IMR-90 (cell line): ENCODE measurements around the gene MSLN. TPM values are rescaled to one million over a fixed set of nuclear protein-coding genes. Genes with fewer than 3 reads are reported as not detected.

Experiments
- ATAC-seq: fragments of 200-7000 bp; cut with Tn5 transposase; 2 replicates; pipeline ENCODE4 v1.9.1; 2020; ENCODE audit warnings: low read depth, mild to moderate bottlenecking, moderate library complexity
- BruUV-seq: library from RNA; stranded (reverse); fragments of 400-500 nt; replicated peaks from 2 replicates; lab custom pipeline; 2021; lab: Mats Ljungman, UMichigan
- CTCF ChIA-PET: fragments of 300-600 bp; formaldehyde crosslinking; extraction: SDS; loops from one replicate; lab custom pipeline; 2021; ENCODE audit warnings: antibody characterized with exemption; lab: Yijun Ruan, JAX
- POLR2A ChIA-PET: fragments of 300-600 bp; sonication (Branson Sonifier 250); formaldehyde crosslinking; loops from one replicate; lab custom pipeline; 2022; ENCODE audit warnings: antibody characterized with exemption; ENCODE audit not compliant: unreplicated experiment; lab: Charles Lee
- DNase-seq: peaks from one replicate; pipeline ENCODE4 v3.0.0; 2013
- H2AFZ ChIP-seq: replicated peaks from 2 replicates; pipeline ENCODE3; 2013; ENCODE audit warnings: low read length, mild to moderate bottlenecking; ENCODE audit not compliant: poor library complexity
- H2AK5ac ChIP-seq: 2 replicates; pipeline ENCODE4 v1.6.1; 2013; ENCODE audit warnings: low read depth, low read length, inconsistent platforms
- H2AK9ac ChIP-seq: replicated peaks from 2 replicates; pipeline ENCODE3; 2013; ENCODE audit warnings: mild to moderate bottlenecking, low read depth, low read length, moderate library complexity; ENCODE audit not compliant: poor library complexity
- H2BK120ac ChIP-seq: 2 replicates; pipeline ENCODE4 v1.6.1; 2013; ENCODE audit warnings: low read depth, low read length, inconsistent platforms
- H2BK15ac ChIP-seq: 3 replicates; pipeline ENCODE4 v1.6.1; 2013; ENCODE audit warnings: low read depth, low read length, inconsistent platforms
- H2BK20ac ChIP-seq: 2 replicates; pipeline ENCODE4 v1.6.1; 2013; ENCODE audit warnings: low read depth, mild to moderate bottlenecking, inconsistent platforms, low read length, moderate library complexity
- H2BK5ac ChIP-seq: 2 replicates; pipeline ENCODE4 v1.6.1; 2013; ENCODE audit warnings: mild to moderate bottlenecking, low read depth, low read length, inconsistent platforms; ENCODE audit not compliant: poor library complexity, severe bottlenecking
- H3K14ac ChIP-seq: replicated peaks from 2 replicates; pipeline ENCODE4 v1.6.1; 2013; ENCODE audit warnings: low read depth, low read length, inconsistent platforms
- H3K18ac ChIP-seq: 2 replicates; pipeline ENCODE4 v1.6.1; 2013; ENCODE audit warnings: low read depth, low read length, control low read depth
- H3K23ac ChIP-seq: 2 replicates; pipeline ENCODE4 v1.6.1; 2013; ENCODE audit warnings: low read depth, low read length, inconsistent platforms
- H3K27ac ChIP-seq: 2 replicates; pipeline ENCODE4 v1.5.1; 2013; ENCODE audit warnings: mild to moderate bottlenecking, control low read depth, low read length; ENCODE audit not compliant: insufficient read depth
- H3K27me3 ChIP-seq: 2 replicates; pipeline ENCODE4 v1.6.1; 2013; ENCODE audit warnings: low read length; ENCODE audit not compliant: control insufficient read depth, insufficient read depth
- H3K36me3 ChIP-seq: 2 replicates; pipeline ENCODE4 v1.6.1; 2013; ENCODE audit warnings: low read length, mixed read lengths; ENCODE audit not compliant: control insufficient read depth, insufficient read depth
- H3K4ac ChIP-seq: 2 replicates; pipeline ENCODE4 v1.6.1; 2013; ENCODE audit warnings: low read depth, low read length, inconsistent platforms
- H3K4me1 ChIP-seq: 2 replicates; pipeline ENCODE4 v1.6.1; 2013; ENCODE audit warnings: low read length, mixed read lengths; ENCODE audit not compliant: control insufficient read depth, insufficient read depth
- H3K4me2 ChIP-seq: 2 replicates; pipeline ENCODE4 v1.6.1; 2013; ENCODE audit warnings: low read depth, mild to moderate bottlenecking, control low read depth, low read length, moderate library complexity
- H3K4me3 ChIP-seq: 2 replicates; pipeline ENCODE4 v1.5.1; 2013; ENCODE audit warnings: low read depth, mild to moderate bottlenecking, control low read depth, low read length, moderate library complexity; ENCODE audit not compliant: insufficient read depth
- H3K56ac ChIP-seq: 2 replicates; pipeline ENCODE4 v1.6.1; 2013; ENCODE audit warnings: low read length, inconsistent platforms; ENCODE audit not compliant: insufficient read depth; ENCODE audit errors: extremely low read depth
- H3K79me1 ChIP-seq, 2 experiments: 2 replicates each; pipeline ENCODE4 v1.6.1; 2013; ENCODE audit warnings: low read length in 2 of 2, inconsistent platforms in 1 of 2, low read depth in 1 of 2
- H3K9ac ChIP-seq: 2 replicates; pipeline ENCODE4 v1.6.1; 2013; ENCODE audit warnings: low read depth, low read length, control low read depth
- H3K9me1 ChIP-seq: 2 replicates; pipeline ENCODE4 v1.6.1; 2013; ENCODE audit warnings: low read length, inconsistent platforms; ENCODE audit not compliant: insufficient read depth
- H3K9me3 ChIP-seq: 2 replicates; pipeline ENCODE4 v1.6.1; 2013; ENCODE audit warnings: low read length; ENCODE audit not compliant: control insufficient read depth, insufficient read depth
- H4K20me1 ChIP-seq: 2 replicates; pipeline ENCODE4 v1.6.1; 2013; ENCODE audit warnings: low read length, inconsistent platforms; ENCODE audit not compliant: insufficient read depth
- H4K5ac ChIP-seq: 2 replicates; pipeline ENCODE4 v1.6.1; 2013; ENCODE audit warnings: mild to moderate bottlenecking, low read depth, low read length, control low read depth
- H4K8ac ChIP-seq, 2 experiments: 2 replicates each; pipeline ENCODE4 v1.6.1; 2013; ENCODE audit warnings: low read depth in 2 of 2, low read length in 2 of 2, control low read depth in 1 of 2, inconsistent platforms in 1 of 2
- H4K91ac ChIP-seq: 2 replicates; pipeline ENCODE4 v1.6.1; 2013; ENCODE audit warnings: low read depth, low read length, inconsistent platforms; ENCODE audit not compliant: insufficient read depth
- ELK1 ChIP-seq: fragments of 150-350 bp; IDR thresholded peaks from 2 replicates; pipeline ENCODE4 v1.6.1; 2016; ENCODE audit warnings: low read depth, mild to moderate bottlenecking, low read length, moderate library complexity, borderline replicate concordance
- MAFK ChIP-seq: IDR thresholded peaks from 2 replicates; pipeline ENCODE4 v1.6.1; 2012; ENCODE audit warnings: low read depth, low read length, improper control_type of control experiment
- NFE2L2 ChIP-seq: fragments of 150-350 bp; IDR thresholded peaks from 2 replicates; pipeline ENCODE4 v1.6.1; 2016; ENCODE audit warnings: low read depth, mild to moderate bottlenecking, low read length
- RAD21 ChIP-seq: IDR thresholded peaks from 2 replicates; pipeline ENCODE4 v1.6.1; 2012; ENCODE audit warnings: low read length, improper control_type of control experiment
- RCOR1 ChIP-seq: IDR thresholded peaks from 2 replicates; pipeline ENCODE4 v1.6.1; 2012; ENCODE audit warnings: mild to moderate bottlenecking, low read length, improper control_type of control experiment; ENCODE audit not compliant: insufficient replicate concordance
- RFX5 ChIP-seq: IDR thresholded peaks from 2 replicates; pipeline ENCODE4 v1.8.0; 2012; ENCODE audit warnings: low read depth, mild to moderate bottlenecking, low read length, moderate library complexity
- SMC3 ChIP-seq: fragments of 150-350 bp; IDR thresholded peaks from 2 replicates; pipeline ENCODE4 v1.6.1; 2016; ENCODE audit warnings: low read depth, mild to moderate bottlenecking, antibody characterized with exemption, low read length, moderate library complexity
- WGBS, 2 experiments: methylation state at CpG; one replicate each; pipeline versions ENCODE4 v1.1.5 to v1.1.7; 2013; ENCODE audit warnings: missing lambda C conversion rate in 2 of 2; ENCODE audit not compliant: insufficient read length in 1 of 2; ENCODE audit errors: extremely low coverage in 2 of 2; 5-methylcytosine and 5-hydroxymethylcytosine counted together
- dilution Hi-C: fragments of 300-500 bp; cut with HindIII; formaldehyde crosslinking; loops from one replicate; pipeline ENCODE4 v1.14.3; 2018; ENCODE audit warnings: low sequenced_read_pairs; ENCODE audit not compliant: unreplicated experiment
- in situ Hi-C: fragments of 300-500 bp; cut with MboI; formaldehyde crosslinking; loops from 3 replicates; pipeline ENCODE4 v1.14.3; 2019; ENCODE audit warnings: low sequenced_read_pairs, inconsistent platforms, mixed read lengths
- intact Hi-C: fragments of 100-400 bp; cut with micrococcal nuclease; formaldehyde crosslinking; loops from 2 replicates; pipeline ENCODE4 v1.10.0; 2022
- polyA plus RNA-seq, 3 experiments: library from polyadenylated mRNA; depleted of rRNA; stranded (reverse); fragments of >200 nt; gene quantifications; 2 replicates each; pipeline ENCODE4 v1.2.3, GENCODE V29; 2012; ENCODE audit warnings: low replicate concordance in 1 of 3
- total RNA-seq: library from RNA; depleted of rRNA; stranded (reverse); fragments of >200 nt; gene quantifications from 2 replicates; pipeline ENCODE4 v1.2.3, GENCODE V29; 2012

Gene MSLN
- total and polyA plus RNA-seq, 2 of the 4 experiments (the other 2 are of a cell fraction), result 0.14 TPM; not detected in 1

- Histone ChIP-seq H3K36me3 (no peaks in the 10 kb centered on the region), H4K91ac (no peak overlapping the region), H3K4me1 (peaks cover 5% of the 10 kb centered on the region; the same call in 1 of the 2 replicates), H2AK9ac (no peak overlapping the region), H4K20me1 (no peaks in the 10 kb centered on the region), H2BK5ac (no peak overlapping the region), H3K9me3 (no peaks in the 10 kb centered on the region), H3K9ac (no peak overlapping the region), H2AFZ (no peak overlapping the region), H4K5ac (no peak overlapping the region), H3K9me1 (no peaks in the 10 kb centered on the region), H2BK120ac (no peak overlapping the region), H2AK5ac (no peak overlapping the region), H3K4me2 (no peak overlapping the region), H3K14ac (no peak overlapping the region), H2BK20ac (no peak overlapping the region), H3K79me1 (no peaks in the 10 kb centered on the region), H3K27ac (no peak overlapping the region), H3K18ac (no peak overlapping the region), H4K8ac (no peak overlapping the region), H3K56ac (no peak overlapping the region), H3K27me3 (peaks cover 9% of the 10 kb centered on the region; the same call in 1 of the 2 replicates), H3K4me3 (no peak overlapping the region), H3K4ac (no peak overlapping the region), H3K23ac (no peak overlapping the region), H2BK15ac (no peak overlapping the region)
- BruUV-seq, result no TSS peak
- intact Hi-C loops (no loop called here), dilution Hi-C loops (no loop called here), in situ Hi-C loops (no loop called here)
- ChIA-PET CTCF (no interaction called here), POLR2A (no interaction called here)
- no peak for ATAC-seq
- TF ChIP-seq RAD21 (no peak), NFE2L2 (no peak), RFX5 (no peak), RCOR1 (no peak), MAFK (no peak), ELK1 (no peak), SMC3 (no peak)
- DNase-seq, result no peak
- 61% methylated on average over 9 of the region's 13 CpGs; no CpG with 5 or more reads in 1 of the 2 experiments for WGBS, 2 experiments
Measured at GRCh38 chr16:779561-779960, 19.0 kb downstream of the MSLN start.
